ENCODE measurements around the gene ITGA1.
"Not testable (repeated sequence)": the region's sequence is repeated elsewhere in the genome, so short reads cannot be mapped to it uniquely, and the experiment has no call there.

ITGA1 gene

GRCh38 chr5:52956915-52957747, 169.4 kb downstream of the ITGA1 start:
- no peak for DNase-seq (ENCODE audit: low spot score)

GRCh38 chr5:52961274-52961681, 173.6 kb downstream of the ITGA1 start:
- DNase-seq (ENCODE audit: low spot score) = no peak

- DNase-seq (ENCODE audit: low spot score) = no peak
Measured at GRCh38 chr5:52963636-52964035, 175.9 kb downstream of the ITGA1 start.

- DNase-seq (ENCODE audit: low spot score) = no peak
Measured at GRCh38 chr5:52964138-52964537, 176.4 kb downstream of the ITGA1 start.

- DNase-seq (ENCODE audit: low spot score) = not testable (repeated sequence)
Measured at GRCh38 chr5:52976157-52976556, 188.4 kb downstream of the ITGA1 start.

GRCh38 chr5:52977264-52977897, 189.7 kb downstream of the ITGA1 start:
- DNase-seq (ENCODE audit: low spot score) = no peak

- DNase-seq (ENCODE audit: low spot score) = no peak
Measured at GRCh38 chr5:52981507-52981906, 193.8 kb downstream of the ITGA1 start.

- no peak for DNase-seq (ENCODE audit: low spot score)
Measured at GRCh38 chr5:52983731-52984636, 196.3 kb downstream of the ITGA1 start.

- DNase-seq (ENCODE audit: low spot score) = no peak
Measured at GRCh38 chr5:52985306-52985705, 197.6 kb downstream of the ITGA1 start.

GRCh38 chr5:52987711-52988331, 200.1 kb downstream of the ITGA1 start:
- DNase-seq (ENCODE audit: low spot score) = peak; percentile 7

GRCh38 chr5:52988335-52989024, 200.8 kb downstream of the ITGA1 start:
- peak; percentile 4 for DNase-seq (ENCODE audit: low spot score)

- DNase-seq (ENCODE audit: low spot score) = peak; percentile 54
Measured at GRCh38 chr5:52989025-52989780, 201.5 kb downstream of the ITGA1 start, which contains the start of gene ITGA2. TSS of gene ITGA2 (plus strand) at chr5:52989352. CDS start at chr5:52989469, 117 bp downstream.

GRCh38 chr5:52989781-52990527, 202.2 kb downstream of the ITGA1 start:
- DNase-seq (ENCODE audit: low spot score) = peak; percentile 15

GRCh38 chr5:52990528-52990925, 202.8 kb downstream of the ITGA1 start:
- DNase-seq (ENCODE audit: low spot score) = no peak

GRCh38 chr5:52993367-52993766, 205.7 kb downstream of the ITGA1 start:
- DNase-seq (ENCODE audit: low spot score) = no peak

- DNase-seq (ENCODE audit: low spot score) = no peak
Measured at GRCh38 chr5:52994266-52994665, 206.6 kb downstream of the ITGA1 start.

GRCh38 chr5:52995095-52995494, 207.4 kb downstream of the ITGA1 start:
- DNase-seq (ENCODE audit: low spot score) = no peak

- no peak for DNase-seq (ENCODE audit: low spot score)
Measured at GRCh38 chr5:52995914-52996313, 208.2 kb downstream of the ITGA1 start.

- DNase-seq (ENCODE audit: low spot score) = no peak
Measured at GRCh38 chr5:52996979-52997378, 209.3 kb downstream of the ITGA1 start.

- DNase-seq (ENCODE audit: low spot score) = peak; percentile 43
Measured at GRCh38 chr5:52997424-52997823, 209.7 kb downstream of the ITGA1 start.
